A673 (cell line): ENCODE results near the gene EPS8. TPM values are rescaled to one million over a fixed set of nuclear protein-coding genes. Genes with fewer than 3 reads are reported as not detected.
A peak's percentile ranks its signal among the peaks of the same experiment; 100 is the strongest.

ENCODE experiments used
- BruUV-seq: library from RNA; stranded (reverse); fragments of 400-500 nt; replicated peaks from 2 replicates; lab custom pipeline; 2021; lab: Mats Ljungman, UMichigan
- CTCF ChIA-PET: fragments of 300-600 bp; sonication (Branson Sonifier 250); formaldehyde crosslinking; loops from one replicate; lab custom pipeline; 2022; ENCODE audit warnings: antibody characterized with exemption; lab: Charles Lee
- POLR2A ChIA-PET: fragments of 300-600 bp; sonication (Branson Sonifier 250); formaldehyde crosslinking; loops from one replicate; lab custom pipeline; 2022; ENCODE audit warnings: antibody characterized with exemption; ENCODE audit not compliant: low non-redundant PET; lab: Charles Lee
- DNase-seq: peaks from one replicate; pipeline ENCODE4 v3.0.0-alpha.2; 2015; ENCODE audit warnings: low spot score
- H3K27ac ChIP-seq: fragments of 200-600 bp; sonication (generic); 2 replicates; pipeline ENCODE4 v1.5.1; 2016; ENCODE audit warnings: mixed run types, low read depth, mild to moderate bottlenecking, mixed read lengths, antibody characterized with exemption, low read length; ENCODE audit not compliant: poor library complexity, severe bottlenecking
- H3K27me3 ChIP-seq: fragments of 200-600 bp; sonication (generic); replicated peaks from 2 replicates; pipeline ENCODE4 v1.6.1; 2017; ENCODE audit warnings: mixed run types, low read depth, mild to moderate bottlenecking, mixed read lengths, antibody characterized with exemption, low read length; ENCODE audit not compliant: insufficient read depth, poor library complexity
- H3K36me3 ChIP-seq: fragments of 200-600 bp; sonication (generic); 2 replicates; pipeline ENCODE4 v1.6.1; 2016; ENCODE audit warnings: mixed run types, mild to moderate bottlenecking, mixed read lengths, antibody characterized with exemption, low read length; ENCODE audit not compliant: insufficient read depth, poor library complexity, severe bottlenecking
- H3K4me1 ChIP-seq: fragments of 200-600 bp; sonication (generic); 2 replicates; pipeline ENCODE4 v1.6.1; 2017; ENCODE audit warnings: mixed run types, mild to moderate bottlenecking, mixed read lengths, antibody characterized with exemption, low read length; ENCODE audit not compliant: insufficient read depth, poor library complexity, severe bottlenecking
- H3K4me3 ChIP-seq: fragments of 200-600 bp; sonication (generic); 2 replicates; pipeline ENCODE4 v1.5.1; 2016; ENCODE audit warnings: low read depth, mixed run types, mild to moderate bottlenecking, mixed read lengths, low read length; ENCODE audit not compliant: poor library complexity, severe bottlenecking
- H3K9me3 ChIP-seq: fragments of 200-600 bp; sonication (generic); 2 replicates; pipeline ENCODE4 v1.6.1; 2016; ENCODE audit warnings: mixed run types, low read depth, mild to moderate bottlenecking, mixed read lengths, antibody characterized with exemption, low read length; ENCODE audit not compliant: poor library complexity, severe bottlenecking
- CTCF ChIP-seq: fragments of 300-800, 200-600 bp; sonication (generic); conservative IDR thresholded peaks from 2 replicates; pipeline ENCODE4 v1.5.1; 2017; ENCODE audit warnings: low read depth, mild to moderate bottlenecking, antibody characterized with exemption, low read length, moderate library complexity, mixed read lengths
- EZH2 ChIP-seq: fragments of 200-600 bp; sonication (generic); IDR thresholded peaks from 2 replicates; pipeline ENCODE4 v1.6.1; 2017; ENCODE audit warnings: borderline replicate concordance, low read depth, mild to moderate bottlenecking, mixed read lengths, antibody characterized with exemption, low read length; ENCODE audit not compliant: poor library complexity, severe bottlenecking
- intact Hi-C: fragments of 100-400 bp; cut with micrococcal nuclease; formaldehyde crosslinking; loops from one replicate; pipeline ENCODE4 v1.10.0; 2022; ENCODE audit not compliant: unreplicated experiment
- total RNA-seq: library from RNA; stranded (reverse); gene quantifications from 2 replicates; pipeline ENCODE4 v1.2.3, GENCODE V29; 2021

EPS8 gene
- total RNA-seq, 1 experiment from 2014 or later, result 14.0 TPM

- ChIA-PET POLR2A (no interaction called here), CTCF (no interaction called here)
- TF ChIP-seq CTCF (no peak), EZH2 (no peak)
- H3K27ac ChIP-seq, result no peak overlapping the region
- intact Hi-C loops, result no loop called here
- no peaks in the 10 kb centered on the region for H3K36me3 ChIP-seq
- BruUV-seq, result no TSS peak
- DNase-seq, result no peak
- H3K27me3 ChIP-seq, result no peaks in the 10 kb centered on the region
- H3K9me3 ChIP-seq, result no peaks in the 10 kb centered on the region
- H3K4me3 ChIP-seq, result no peak overlapping the region
- H3K4me1 ChIP-seq, result peaks cover 7% of the 10 kb centered on the region
These were observed 124.7 kb downstream of the EPS8 start for GRCh38 chr12:15664491-15664890.

- TF ChIP-seq EZH2 (no peak), CTCF (no peak)
- no TSS peak for BruUV-seq
- Histone ChIP-seq H3K4me1 (peaks cover 7% of the 10 kb centered on the region), H3K9me3 (no peaks in the 10 kb centered on the region), H3K36me3 (no peaks in the 10 kb centered on the region), H3K4me3 (no peak overlapping the region), H3K27ac (no peak overlapping the region), H3K27me3 (no peaks in the 10 kb centered on the region)
- POLR2A ChIA-PET, result no interaction called here
- DNase-seq, result no peak
- CTCF ChIA-PET, result no interaction called here
- intact Hi-C loops, result no loop called here
These were observed 126.1 kb downstream of the EPS8 start for GRCh38 chr12:15662983-15663659.

DNA sequence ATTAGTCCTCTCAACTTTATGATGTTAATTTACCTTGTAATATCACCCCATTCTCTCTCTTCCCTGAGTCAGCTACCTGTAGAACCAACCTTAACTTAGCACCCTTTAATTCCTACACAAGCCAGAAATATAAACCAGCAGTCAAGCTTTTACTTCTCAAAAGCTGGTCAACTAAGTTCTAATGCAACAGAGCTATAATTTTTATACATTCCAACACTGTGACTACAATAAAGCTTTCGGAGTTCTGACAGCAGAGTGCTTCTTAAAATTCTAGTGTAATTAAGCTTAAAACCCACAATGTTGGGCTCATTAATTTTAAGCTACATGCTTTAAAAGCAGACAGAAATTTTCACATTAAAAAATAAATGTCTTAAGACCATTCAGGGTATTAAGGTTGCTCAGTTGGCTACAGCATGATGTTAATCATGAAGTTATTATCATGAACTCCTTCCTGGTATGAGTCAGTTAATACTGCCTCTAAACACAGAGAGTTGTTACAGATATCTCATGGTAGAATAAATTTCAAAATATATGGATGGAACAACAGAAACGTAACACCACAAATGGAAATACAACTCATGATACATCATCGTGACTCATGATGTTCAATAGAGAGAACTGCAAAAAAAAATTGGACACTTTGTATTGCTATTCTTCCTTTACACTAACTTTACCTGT is 126.7 kb downstream of the EPS8 start:
- Histone ChIP-seq H3K4me3 (no peak overlapping the region), H3K9me3 (no peaks in the 10 kb centered on the region), H3K36me3 (no peaks in the 10 kb centered on the region), H3K27ac (no peak overlapping the region), H3K4me1 (peaks cover 7% of the 10 kb centered on the region), H3K27me3 (no peaks in the 10 kb centered on the region)
- intact Hi-C loops, result no loop called here
- no peak for TF ChIP-seq CTCF
- TF ChIP-seq EZH2, result no peak
- ChIA-PET POLR2A (no interaction called here), CTCF (interaction anchor here (1.5 kb wide), 1 partner anchor 72 kb away, joined by 3 read pairs; no protein-coding TSS in a partner anchor)
- no TSS peak for BruUV-seq
- DNase-seq, result peak; percentile 64
